ENCODE results near the gene REV3L.

- TF ChIP-seq ZNF77 (CRISPR knock-in tag; IDR thresholded peaks at IDR 0.05) (no peak), TBL1XR1 (IDR thresholded peaks at IDR 0.05; ENCODE audit: low read length in 2 of 2) (no peak), EGR1 (conservative IDR thresholded peaks at IDR 0.05) (no peak), POLR2A (conservative IDR thresholded peaks at IDR 0.05) (no peak), BACH1 (tag; IDR thresholded peaks at IDR 0.05) (no peak), RFX5 (IDR thresholded peaks at IDR 0.05; ENCODE audit: low read depth, low read length) (no peak)
These were observed 176.7 kb downstream of the REV3L start for GRCh38 chr6:111306104-111306888.
